ENCODE data around the gene NCLN.

DNA sequence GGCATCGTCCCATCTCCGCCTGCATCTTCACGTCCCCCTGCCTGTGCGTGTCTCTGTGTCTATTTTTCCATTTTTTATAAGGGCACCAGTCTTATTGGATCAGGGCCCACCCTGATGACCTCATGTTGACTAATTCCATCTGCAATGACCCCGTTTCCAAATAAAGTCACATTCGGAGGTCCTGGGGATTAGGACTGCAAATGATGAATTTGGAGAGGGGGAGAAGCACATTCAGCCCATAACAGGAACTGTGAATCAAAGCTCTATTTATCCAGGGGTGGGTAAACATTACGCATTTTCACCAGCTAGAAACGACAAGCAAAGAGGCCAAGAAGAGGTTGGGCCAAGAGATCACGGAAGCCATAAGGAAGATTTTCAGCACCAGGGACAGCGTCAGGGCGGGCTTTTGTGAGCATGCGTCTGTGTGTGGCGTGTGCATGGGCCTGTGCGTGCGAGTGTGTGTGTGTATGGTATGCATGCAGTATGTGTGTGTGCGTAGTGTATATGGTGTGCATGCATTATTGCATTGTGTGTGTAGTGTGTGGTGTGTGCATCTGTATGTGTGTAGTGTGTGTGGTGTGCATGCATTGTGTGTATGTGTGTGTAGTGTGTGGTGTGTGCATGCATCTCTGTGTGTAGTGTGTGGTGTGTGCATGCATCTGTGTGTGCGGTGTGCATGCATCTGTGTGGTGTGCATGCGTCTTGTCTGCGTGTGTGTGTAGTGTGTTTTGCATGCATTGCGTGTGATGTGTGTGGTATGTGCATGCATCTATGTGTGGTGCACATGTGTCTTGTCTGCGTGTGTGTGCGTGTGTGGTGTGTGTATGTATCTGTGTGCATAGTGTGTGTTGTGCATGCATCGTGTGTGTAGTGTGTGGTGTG, 58.3 kb downstream of the NCLN start:
- no peak for TF ChIP-seq EP300 (IDR thresholded peaks at IDR 0.05; ENCODE audit: low read depth)
- no peak for TF ChIP-seq POLR2A (IDR thresholded peaks at IDR 0.05)

Data from transverse colon (tissue), 1 donor.